Bronchial epithelial cell (primary cell): ENCODE data around the gene MIEF1. TPM values are rescaled to one million over a fixed set of nuclear protein-coding genes. Genes with fewer than 3 reads are reported as not detected.

Experiments used
- DNase-seq: peaks from one replicate; pipeline ENCODE4 v3.0.0-alpha.2; 2010; ENCODE audit warnings: low read depth
- FAIRE-seq: peaks from 2 replicates; lab custom pipeline; 2011; peaks lifted over from hg19 to GRCh38; lab: Jason Lieb, UNC
- H3K27me3 ChIP-seq: 2 replicates; pipeline ENCODE4 v1.5.1; 2011; ENCODE audit warnings: low read length; ENCODE audit not compliant: control insufficient read depth, insufficient read depth
- H3K36me3 ChIP-seq: 2 replicates; pipeline ENCODE4 v1.5.1; 2011; ENCODE audit warnings: low read length; ENCODE audit not compliant: control insufficient read depth, insufficient read depth
- H3K4me3 ChIP-seq: 2 replicates; pipeline ENCODE4 v1.5.1; 2011; ENCODE audit warnings: mild to moderate bottlenecking, low read depth, low read length, control low read depth
- total RNA-seq: library from RNA; depleted of rRNA; stranded (reverse); fragments of >200 nt; gene quantifications from 2 replicates; pipeline ENCODE4 v1.2.1, GENCODE V29; 2014
- TF ChIP-seq, protein P1 (sequence below): IDR thresholded peaks from 2 replicates; pipeline ENCODE4 v1.5.1; 2011; ENCODE audit warnings: mild to moderate bottlenecking, moderate library complexity, low read length, control low read depth, inconsistent platforms; ENCODE audit not compliant: insufficient read depth, severe bottlenecking

Gene MIEF1
- total RNA-seq, 1 donor from 2014 or later, result 23.7 TPM

DNA sequence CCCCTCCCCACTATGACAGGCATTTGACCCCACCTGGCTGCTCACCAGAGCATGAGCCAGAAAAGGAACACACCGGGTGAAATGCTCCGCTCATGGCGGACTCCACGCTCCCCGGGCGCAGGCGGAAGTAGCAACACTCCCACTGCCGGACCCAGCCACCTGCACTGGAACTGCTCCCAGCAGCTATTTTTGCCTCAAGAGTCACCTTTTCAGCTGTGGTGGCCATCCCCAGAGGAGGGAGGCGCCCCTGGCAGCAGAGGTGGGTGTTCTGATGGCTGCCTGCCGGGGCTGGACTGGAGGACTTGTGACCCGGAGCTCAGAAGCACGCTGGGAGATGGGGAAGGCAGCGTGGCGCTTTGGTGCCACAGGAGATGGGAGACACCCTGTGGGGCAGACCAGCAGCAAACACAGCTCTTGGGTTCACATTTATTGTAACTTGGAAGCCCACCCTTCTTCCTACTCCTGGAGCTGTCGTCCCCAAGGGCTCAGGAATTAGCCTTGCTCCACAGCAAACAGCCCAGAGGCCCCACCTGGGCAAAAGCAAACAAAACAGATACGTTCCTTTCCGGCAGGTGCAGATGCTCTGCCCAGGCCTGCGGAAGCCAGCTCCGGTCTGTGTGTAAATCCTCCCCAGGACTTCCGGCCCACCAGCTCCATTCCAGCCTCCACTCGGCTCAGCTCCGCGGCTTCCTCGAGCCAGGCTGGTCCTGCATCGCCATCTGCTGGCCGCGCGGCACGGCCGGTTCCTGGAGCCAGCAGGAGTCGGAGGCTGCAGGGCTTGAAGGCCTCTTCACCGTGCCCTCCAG lies 26.8 kb downstream of the MIEF1 start:
- FAIRE-seq, result peak; percentile 80
- Histone ChIP-seq H3K36me3 (peaks cover 11% of the 10 kb centered on the region), H3K4me3 (no peak overlapping the region), H3K27me3 (no peaks in the 10 kb centered on the region)
- TF ChIP-seq, protein P1, sequence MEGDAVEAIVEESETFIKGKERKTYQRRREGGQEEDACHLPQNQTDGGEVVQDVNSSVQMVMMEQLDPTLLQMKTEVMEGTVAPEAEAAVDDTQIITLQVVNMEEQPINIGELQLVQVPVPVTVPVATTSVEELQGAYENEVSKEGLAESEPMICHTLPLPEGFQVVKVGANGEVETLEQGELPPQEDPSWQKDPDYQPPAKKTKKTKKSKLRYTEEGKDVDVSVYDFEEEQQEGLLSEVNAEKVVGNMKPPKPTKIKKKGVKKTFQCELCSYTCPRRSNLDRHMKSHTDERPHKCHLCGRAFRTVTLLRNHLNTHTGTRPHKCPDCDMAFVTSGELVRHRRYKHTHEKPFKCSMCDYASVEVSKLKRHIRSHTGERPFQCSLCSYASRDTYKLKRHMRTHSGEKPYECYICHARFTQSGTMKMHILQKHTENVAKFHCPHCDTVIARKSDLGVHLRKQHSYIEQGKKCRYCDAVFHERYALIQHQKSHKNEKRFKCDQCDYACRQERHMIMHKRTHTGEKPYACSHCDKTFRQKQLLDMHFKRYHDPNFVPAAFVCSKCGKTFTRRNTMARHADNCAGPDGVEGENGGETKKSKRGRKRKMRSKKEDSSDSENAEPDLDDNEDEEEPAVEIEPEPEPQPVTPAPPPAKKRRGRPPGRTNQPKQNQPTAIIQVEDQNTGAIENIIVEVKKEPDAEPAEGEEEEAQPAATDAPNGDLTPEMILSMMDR, result peak; percentile 99
- peak; percentile 71 for DNase-seq

DNA sequence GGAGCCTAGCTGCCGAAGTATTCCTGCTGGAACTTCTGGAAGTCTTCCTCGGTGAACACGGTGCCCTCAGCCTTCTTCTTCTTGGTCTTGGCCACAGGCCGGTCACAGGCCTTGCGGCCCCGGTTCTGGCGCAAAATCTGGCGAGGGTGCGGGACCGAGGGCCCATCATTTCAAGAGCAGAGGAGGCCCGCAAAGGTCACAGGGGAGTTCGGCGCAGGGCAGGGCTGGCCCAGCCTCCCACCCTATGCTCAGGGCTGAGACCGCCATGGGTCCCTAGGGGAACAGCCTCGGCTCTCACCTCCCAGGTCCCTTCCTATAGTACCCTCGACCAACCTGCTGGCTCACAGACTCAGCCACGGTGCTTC lies 27.4 kb downstream of the MIEF1 start:
- DNase-seq (no peak), FAIRE-seq (no peak)
- Histone ChIP-seq H3K4me3 (no peak overlapping the region), H3K27me3 (no peaks in the 10 kb centered on the region), H3K36me3 (peaks cover 11% of the 10 kb centered on the region)
- TF ChIP-seq, protein P1, result no peak

DNA sequence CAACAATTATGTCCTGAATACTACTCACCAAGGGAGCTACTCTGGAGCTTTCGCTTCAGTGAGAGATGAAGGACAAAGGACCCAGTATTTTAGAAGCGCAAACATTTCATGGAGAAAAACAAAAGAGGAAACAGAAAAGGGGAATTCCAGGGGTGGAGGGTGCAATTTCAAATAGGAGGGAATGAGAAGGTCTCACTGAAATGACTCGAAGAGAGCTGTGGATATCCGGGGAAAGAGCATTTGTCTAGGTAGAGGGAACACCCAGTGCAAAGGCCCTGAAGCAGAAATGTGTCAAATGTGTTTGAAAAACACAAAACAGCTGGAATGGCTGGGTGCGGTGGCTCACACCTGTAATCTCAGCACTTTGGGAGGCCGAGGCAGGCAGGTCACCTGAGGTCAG lies 28.0 kb downstream of the MIEF1 start:
- Histone ChIP-seq H3K27me3 (no peaks in the 10 kb centered on the region), H3K4me3 (no peak overlapping the region), H3K36me3 (peaks cover 11% of the 10 kb centered on the region)
- FAIRE-seq, result no peak
- TF ChIP-seq, protein P1, result no peak
- no peak for DNase-seq

DNA sequence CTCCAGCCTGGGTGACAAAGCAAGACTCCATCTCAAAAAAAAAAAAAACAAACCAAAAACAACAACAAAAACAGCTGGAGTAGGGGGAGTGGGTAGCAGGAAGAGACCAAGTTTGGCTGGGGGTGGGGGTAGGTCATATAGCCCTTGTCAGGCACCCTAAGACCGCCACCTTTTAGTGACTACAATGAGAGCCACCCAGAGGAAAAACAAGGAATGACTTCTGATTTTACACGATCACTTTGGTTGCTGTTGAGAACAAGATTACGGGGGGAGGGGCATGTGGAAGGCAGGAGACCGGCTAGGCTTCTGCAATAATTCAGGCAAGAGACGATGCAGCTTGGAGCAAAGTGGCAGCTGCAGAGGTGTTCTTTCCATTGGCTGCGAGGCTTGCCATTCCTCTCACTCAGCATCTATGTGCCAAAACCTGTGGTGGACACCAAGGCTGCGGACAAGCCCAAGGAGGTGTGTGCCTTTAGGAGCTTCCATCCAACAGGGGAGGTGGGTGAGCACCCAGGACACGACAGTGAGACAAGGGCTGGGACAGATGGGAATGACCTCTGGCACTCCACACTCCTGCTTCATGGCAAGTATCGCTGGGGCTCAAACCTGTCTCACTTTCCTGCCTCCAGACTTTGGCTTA lies 28.7 kb downstream of the MIEF1 start:
- Histone ChIP-seq H3K27me3 (no peaks in the 10 kb centered on the region), H3K36me3 (peaks cover 11% of the 10 kb centered on the region), H3K4me3 (no peak overlapping the region)
- DNase-seq (peak; percentile 47), FAIRE-seq (no peak)
- TF ChIP-seq, protein P1, result peak; percentile 29

DNA sequence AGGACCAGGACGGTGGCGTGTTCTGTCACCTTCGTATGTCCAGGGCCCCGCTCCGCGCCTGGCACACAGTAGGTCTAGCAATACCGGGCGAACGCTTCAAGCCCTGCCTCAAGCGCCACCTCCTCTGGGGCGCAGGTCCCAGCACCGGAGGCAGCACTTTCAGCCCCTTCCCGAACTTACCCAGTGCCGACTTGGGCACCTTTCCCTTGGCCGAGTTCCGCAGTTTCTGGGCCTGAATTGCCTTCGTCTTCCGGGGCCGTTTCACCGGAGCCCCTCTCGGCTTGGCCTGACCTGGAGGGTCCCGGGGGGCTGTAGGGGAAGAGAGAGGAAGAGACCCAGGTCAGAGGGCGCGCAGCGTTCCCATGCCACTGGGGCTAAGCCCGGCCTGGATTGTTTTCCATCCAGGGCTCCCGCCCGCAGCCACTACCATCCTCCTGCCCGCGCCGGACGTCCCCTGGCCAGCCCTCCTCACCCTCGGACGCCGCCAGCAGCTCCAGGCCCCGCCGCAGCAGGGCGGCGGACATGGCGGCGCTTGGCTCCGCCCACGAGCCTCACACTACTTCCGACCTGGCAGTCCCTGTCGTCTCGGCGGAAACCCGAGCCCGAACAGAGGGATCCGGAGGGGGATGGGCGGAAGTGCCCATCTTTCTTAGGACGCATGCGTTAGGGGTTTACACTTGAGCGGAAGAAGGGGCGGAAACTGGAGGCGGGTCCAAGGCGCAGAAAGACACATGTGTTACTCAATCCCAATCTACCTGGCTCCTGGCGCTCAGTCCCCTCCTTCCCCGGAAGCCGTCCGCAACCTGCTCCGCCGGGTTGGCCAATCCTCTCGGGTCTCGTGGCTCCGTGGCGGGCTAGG lies 30.4 kb downstream of the MIEF1 start, which contains the start of gene RPS19BP1:
TSS of gene RPS19BP1 (minus strand) at position 534 of the 859 bp plus-strand sequence. CDS start at position 524, 10 bp downstream.
- TF ChIP-seq, protein P1, result no peak
- FAIRE-seq, result peak; percentile 98
- peak; percentile 99 for DNase-seq
- Histone ChIP-seq H3K4me3 (peak within 1 kb of the TSS; percentile 88), H3K36me3 (peaks cover 11% of the 10 kb centered on the region), H3K27me3 (no peaks in the 10 kb centered on the region)
